ENCODE results near the gene ELP1.

The ELP1 gene

GRCh38 chr9:108884701-108885100 is 49.2 kb downstream of the ELP1 start:
- Histone ChIP-seq H3K36me3 (ENCODE audit: control insufficient read depth in 4 of 4, insufficient read depth in 4 of 4, low read length in 3 of 4) (peaks cover 13 to 45% (median 32%) of the 10 kb centered on the region in 4 experiments), H3K27ac (ENCODE audit: insufficient read depth in 1 of 2, low read depth in 1 of 2, low read length in 2 of 2, poor library complexity in 1 of 2, severe bottlenecking in 2 of 2) (no peak overlapping the region), H3K4me1 (ENCODE audit: control extremely low read depth in 1 of 4, control insufficient read depth in 4 of 4, insufficient read depth in 4 of 4, low read length in 3 of 4) (no peaks in the 10 kb centered on the region), H3K27me3 (replicated peaks in 2 of 5; ENCODE audit: control insufficient read depth in 4 of 5, insufficient read depth in 5 of 5, low read length in 4 of 5) (no peaks in the 10 kb centered on the region), H3K9me3 (ENCODE audit: control extremely low read depth in 1 of 5, control insufficient read depth in 4 of 5, insufficient read depth in 2 of 5, low read depth in 1 of 5, low read length in 4 of 5) (peaks cover 0 to 2% (median 0%) of the 10 kb centered on the region in 5 experiments), H3K4me3 (ENCODE audit: control insufficient read depth in 1 of 7, extremely low read depth in 1 of 7, insufficient read depth in 4 of 7, low read depth in 2 of 7, low read length in 6 of 7) (no peak overlapping the region)
- WGBS (ENCODE audit: insufficient coverage) = 100% methylated on average over 1 of the region's 3 CpGs
- no peak for DNase-seq
- ChIA-PET CTCF (no interaction called here), POLR2A (no interaction called here)

DNA sequence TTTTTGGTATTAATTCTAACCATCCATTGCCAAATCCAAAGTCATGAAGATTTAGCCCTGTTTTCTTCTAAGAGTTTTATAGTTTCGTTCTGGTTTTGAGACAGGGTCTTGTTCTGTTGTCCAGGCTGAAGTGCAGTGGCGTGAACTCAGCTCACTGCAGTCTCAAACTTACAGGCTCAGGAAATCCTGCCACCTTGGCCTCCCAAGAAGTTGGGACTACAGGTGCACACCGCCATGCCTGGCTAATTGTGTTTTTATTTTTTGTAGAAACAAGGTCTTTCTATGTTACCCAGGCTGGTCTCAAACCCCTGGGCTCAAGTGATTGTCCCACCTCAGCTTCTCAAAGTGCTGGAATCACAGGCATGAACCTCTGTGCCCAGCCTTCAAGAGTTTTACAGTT is 50.8 kb downstream of the ELP1 start:
- ChIA-PET POLR2A (no interaction called here), CTCF (interaction anchor here (1.2 to 1.4 kb wide), 2 partner anchors 17 to 45 kb away, joined by 3 read pairs; no protein-coding TSS in a partner anchor)
- H3K9me3 ChIP-seq (ENCODE audit: control extremely low read depth in 1 of 5, control insufficient read depth in 4 of 5, insufficient read depth in 2 of 5, low read depth in 1 of 5, low read length in 4 of 5) = peaks cover 0 to 2% (median 0%) of the 10 kb centered on the region in 5 experiments
- H3K36me3 ChIP-seq (ENCODE audit: control insufficient read depth in 4 of 4, insufficient read depth in 4 of 4, low read length in 3 of 4) = peaks cover 20 to 55% (median 38%) of the 10 kb centered on the region in 4 experiments
- H3K4me1 ChIP-seq (ENCODE audit: control extremely low read depth in 1 of 4, control insufficient read depth in 4 of 4, insufficient read depth in 4 of 4, low read length in 3 of 4) = no peaks in the 10 kb centered on the region
- no peak overlapping the region for H3K27ac ChIP-seq (ENCODE audit: insufficient read depth in 1 of 2, low read depth in 1 of 2, low read length in 2 of 2, poor library complexity in 1 of 2, severe bottlenecking in 2 of 2)
- 97% methylated on average over 2 of the region's 3 CpGs for WGBS (ENCODE audit: insufficient coverage)
- H3K4me3 ChIP-seq (ENCODE audit: control insufficient read depth in 1 of 7, extremely low read depth in 1 of 7, insufficient read depth in 4 of 7, low read depth in 2 of 7, low read length in 6 of 7) = no peak overlapping the region
- DNase-seq = no peak
- no peaks in the 10 kb centered on the region for H3K27me3 ChIP-seq (replicated peaks in 2 of 5; ENCODE audit: control insufficient read depth in 4 of 5, insufficient read depth in 5 of 5, low read length in 4 of 5)

GRCh38 chr9:108882052-108882888 is 51.7 kb downstream of the ELP1 start:
- POLR2A ChIA-PET = interaction anchor here (0.6 kb wide), 1 partner anchor 134 kb away, joined by 5 read pairs; no protein-coding TSS in a partner anchor

DNA sequence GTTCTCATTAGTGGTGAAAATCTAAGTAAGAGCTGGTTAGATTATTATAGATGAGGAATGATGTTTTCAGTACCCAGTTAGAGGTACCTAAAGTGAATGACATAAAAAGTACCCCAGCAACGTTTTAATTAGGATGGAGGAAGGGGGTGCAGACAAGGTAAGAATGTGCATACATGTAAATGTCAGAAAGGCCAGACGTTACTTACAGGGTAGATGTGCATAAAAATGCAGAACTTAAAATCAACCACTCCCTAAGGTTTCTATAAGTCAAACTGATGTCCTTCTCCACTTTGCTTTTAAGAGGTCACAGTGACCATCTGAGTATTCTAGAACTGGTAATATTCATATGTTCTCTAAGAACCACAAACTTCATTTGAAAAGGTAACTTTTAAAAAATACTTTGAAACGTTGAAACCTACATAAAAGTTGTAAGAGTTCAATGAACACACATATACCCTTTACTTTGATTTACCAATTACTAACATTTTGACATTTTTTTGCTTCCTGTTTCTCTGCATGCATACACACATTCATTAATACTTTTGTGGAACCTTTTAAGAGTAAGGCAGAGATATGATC is 53.1 kb downstream of the ELP1 start:
- Histone ChIP-seq H3K4me3 (ENCODE audit: control insufficient read depth in 1 of 7, extremely low read depth in 1 of 7, insufficient read depth in 4 of 7, low read depth in 2 of 7, low read length in 6 of 7) (no peak overlapping the region), H3K27ac (ENCODE audit: insufficient read depth in 1 of 2, low read depth in 1 of 2, low read length in 2 of 2, poor library complexity in 1 of 2, severe bottlenecking in 2 of 2) (no peak overlapping the region), H3K9me3 (ENCODE audit: control extremely low read depth in 1 of 5, control insufficient read depth in 4 of 5, insufficient read depth in 2 of 5, low read depth in 1 of 5, low read length in 4 of 5) (peaks cover 0 to 2% (median 0%) of the 10 kb centered on the region in 5 experiments), H3K36me3 (ENCODE audit: control insufficient read depth in 4 of 4, insufficient read depth in 4 of 4, low read length in 3 of 4) (peaks cover 21 to 62% (median 44%) of the 10 kb centered on the region in 4 experiments), H3K27me3 (replicated peaks in 2 of 5; ENCODE audit: control insufficient read depth in 4 of 5, insufficient read depth in 5 of 5, low read length in 4 of 5) (no peaks in the 10 kb centered on the region), H3K4me1 (ENCODE audit: control extremely low read depth in 1 of 4, control insufficient read depth in 4 of 4, insufficient read depth in 4 of 4, low read length in 3 of 4) (no peaks in the 10 kb centered on the region)
- POLR2A ChIA-PET = no interaction called here
- WGBS (ENCODE audit: insufficient coverage) = 100% methylated on average over 2 of the region's 3 CpGs
- CTCF ChIA-PET = no interaction called here
- no peak for DNase-seq

More at GRCh38 chr9:108882052-108882888, 51.7 kb downstream of the ELP1 start:
- CTCF ChIA-PET = no interaction called here
- Histone ChIP-seq H3K9me3 (ENCODE audit: control extremely low read depth in 1 of 5, control insufficient read depth in 4 of 5, insufficient read depth in 2 of 5, low read depth in 1 of 5, low read length in 4 of 5) (peaks cover 0 to 2% (median 0%) of the 10 kb centered on the region in 5 experiments), H3K36me3 (ENCODE audit: control insufficient read depth in 4 of 4, insufficient read depth in 4 of 4, low read length in 3 of 4) (peaks cover 24 to 60% (median 42%) of the 10 kb centered on the region in 4 experiments), H3K4me1 (ENCODE audit: control extremely low read depth in 1 of 4, control insufficient read depth in 4 of 4, insufficient read depth in 4 of 4, low read length in 3 of 4) (no peaks in the 10 kb centered on the region), H3K4me3 (ENCODE audit: control insufficient read depth in 1 of 7, extremely low read depth in 1 of 7, insufficient read depth in 4 of 7, low read depth in 2 of 7, low read length in 6 of 7) (no peak overlapping the region), H3K27me3 (replicated peaks in 2 of 5; ENCODE audit: control insufficient read depth in 4 of 5, insufficient read depth in 5 of 5, low read length in 4 of 5) (no peaks in the 10 kb centered on the region), H3K27ac (ENCODE audit: insufficient read depth in 1 of 2, low read depth in 1 of 2, low read length in 2 of 2, poor library complexity in 1 of 2, severe bottlenecking in 2 of 2) (no peak overlapping the region)
- 100% methylated on average over 3 of the region's 6 CpGs for WGBS (ENCODE audit: insufficient coverage)
- no peak for DNase-seq

DNA sequence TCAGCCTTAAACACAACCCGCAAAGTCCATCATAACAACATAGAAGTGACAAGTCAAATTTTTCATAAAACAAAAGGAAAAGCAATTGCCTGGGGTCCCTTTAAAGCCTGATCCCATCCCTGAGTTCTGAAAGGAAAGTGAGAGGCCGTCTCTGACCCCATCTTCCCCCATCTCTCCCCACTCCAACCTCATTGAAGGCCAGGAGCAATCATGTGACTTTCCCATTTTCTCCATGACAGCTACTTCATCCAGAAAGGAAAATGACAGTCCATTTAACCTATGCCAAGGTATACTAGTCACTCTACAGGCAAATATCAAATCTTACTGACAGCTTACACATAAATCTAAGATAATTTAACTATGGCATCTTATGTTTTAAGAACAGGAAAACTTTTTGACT is 56.4 kb downstream of the ELP1 start:
- POLR2A ChIA-PET = no interaction called here
- CTCF ChIA-PET = interaction anchor here (1.2 kb wide), 1 partner anchor 13 kb away, joined by 5 read pairs; no protein-coding TSS in a partner anchor

DNA sequence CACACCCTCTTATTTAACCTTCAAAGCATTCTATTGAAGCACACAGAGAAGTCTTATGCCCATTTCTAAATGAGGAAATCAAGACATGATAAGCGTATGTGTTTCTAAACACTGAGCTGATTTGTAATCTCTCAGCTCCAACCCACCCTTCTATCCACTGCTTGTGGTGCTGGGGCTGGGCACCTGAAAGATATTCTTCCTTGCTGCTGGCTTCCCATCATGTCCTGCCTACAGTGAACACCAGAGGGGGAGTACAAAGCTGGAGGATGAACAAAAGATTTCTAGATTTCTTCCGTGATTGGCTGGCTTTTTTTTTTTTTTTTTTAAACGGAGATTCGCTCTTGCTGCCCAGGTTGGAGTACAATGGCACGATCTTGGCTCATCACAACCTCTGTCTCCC is 57.5 kb downstream of the ELP1 start:
- ChIA-PET POLR2A (no interaction called here), CTCF (interaction anchor here (1.2 kb wide), 1 partner anchor 14 kb away, joined by 5 read pairs; no protein-coding TSS in a partner anchor)
- WGBS (ENCODE audit: insufficient coverage) = 100% methylated on average over 3 of the region's 5 CpGs
- Histone ChIP-seq H3K4me1 (ENCODE audit: control extremely low read depth in 1 of 4, control insufficient read depth in 4 of 4, insufficient read depth in 4 of 4, low read length in 3 of 4) (no peaks in the 10 kb centered on the region), H3K36me3 (ENCODE audit: control insufficient read depth in 4 of 4, insufficient read depth in 4 of 4, low read length in 3 of 4) (peaks cover 24 to 78% (median 53%) of the 10 kb centered on the region in 4 experiments), H3K27ac (ENCODE audit: insufficient read depth in 1 of 2, low read depth in 1 of 2, low read length in 2 of 2, poor library complexity in 1 of 2, severe bottlenecking in 2 of 2) (no peak overlapping the region), H3K9me3 (ENCODE audit: control extremely low read depth in 1 of 5, control insufficient read depth in 4 of 5, insufficient read depth in 2 of 5, low read depth in 1 of 5, low read length in 4 of 5) (peaks cover 0 to 7% (median 3%) of the 10 kb centered on the region in 5 experiments), H3K27me3 (replicated peaks in 2 of 5; ENCODE audit: control insufficient read depth in 4 of 5, insufficient read depth in 5 of 5, low read length in 4 of 5) (no peaks in the 10 kb centered on the region), H3K4me3 (ENCODE audit: control insufficient read depth in 1 of 7, extremely low read depth in 1 of 7, insufficient read depth in 4 of 7, low read depth in 2 of 7, low read length in 6 of 7) (no peak overlapping the region)
- DNase-seq = no peak

More for the DNA sequence above, 56.4 kb downstream of the ELP1 start:
- no peaks in the 10 kb centered on the region for H3K4me1 ChIP-seq (ENCODE audit: control extremely low read depth in 1 of 4, control insufficient read depth in 4 of 4, insufficient read depth in 4 of 4, low read length in 3 of 4)
- WGBS (ENCODE audit: insufficient coverage) = 100% methylated on average over 1 of the region's 2 CpGs
- no peaks in the 10 kb centered on the region for H3K27me3 ChIP-seq (replicated peaks in 2 of 5; ENCODE audit: control insufficient read depth in 4 of 5, insufficient read depth in 5 of 5, low read length in 4 of 5)
- no peak for DNase-seq
- H3K27ac ChIP-seq (ENCODE audit: insufficient read depth in 1 of 2, low read depth in 1 of 2, low read length in 2 of 2, poor library complexity in 1 of 2, severe bottlenecking in 2 of 2) = no peak overlapping the region
- H3K9me3 ChIP-seq (ENCODE audit: control extremely low read depth in 1 of 5, control insufficient read depth in 4 of 5, insufficient read depth in 2 of 5, low read depth in 1 of 5, low read length in 4 of 5) = no peaks in the 10 kb centered on the region
- H3K36me3 ChIP-seq (ENCODE audit: control insufficient read depth in 4 of 4, insufficient read depth in 4 of 4, low read length in 3 of 4) = peaks cover 23 to 76% (median 49%) of the 10 kb centered on the region in 4 experiments
- no peak overlapping the region for H3K4me3 ChIP-seq (ENCODE audit: control insufficient read depth in 1 of 7, extremely low read depth in 1 of 7, insufficient read depth in 4 of 7, low read depth in 2 of 7, low read length in 6 of 7)

Data from common myeloid progenitor, CD34-positive (primary cell).